ENCODE measurements around the gene ANTKMT. TPM values are rescaled to one million over a fixed set of nuclear protein-coding genes. Genes with fewer than 3 reads are reported as not detected.
A peak's percentile ranks its signal among the peaks of the same experiment; 100 is the strongest.

ANTKMT gene
- total RNA-seq, 2 experiments from 2014 or later, result 8.4 to 9.3 TPM

GRCh38 chr16:722835-723633, 2.1 kb downstream of the ANTKMT start:
- POLR2A ChIA-PET, result interaction anchor here (0.9 to 3.4 kb wide), 2 partner anchors 18 to 65 kb away, joined by 4 to 10 read pairs; partner anchors contain the start of genes CHTF18, CIAO3 and RPUSD1

GRCh38 chr16:723695-724094, 2.7 kb downstream of the ANTKMT start:
- CTCF ChIA-PET, result no interaction called here
- POLR2A ChIA-PET, result interaction anchor here (0.9 to 3.4 kb wide), 3 partner anchors 12 to 65 kb away, joined by 4 to 10 read pairs (median 5); partner anchors contain the start of genes CHTF18, CIAO3 and RPUSD1
- Mint-ChIP-seq H3K9me3 (no peaks in the 10 kb centered on the region), H3K36me3 (ENCODE audit: low read depth) (no peaks in the 10 kb centered on the region), H3K27ac (no peak overlapping the region), H3K27me3 (peaks cover 2% of the 10 kb centered on the region), H3K4me1 (peaks cover 19% of the 10 kb centered on the region), H3K4me3 (no peak overlapping the region)
- no peak for DNase-seq

More at GRCh38 chr16:722835-723633, 2.1 kb downstream of the ANTKMT start:
- Mint-ChIP-seq H3K4me1 (peaks cover 19% of the 10 kb centered on the region), H3K4me3 (no peak overlapping the region), H3K9me3 (no peaks in the 10 kb centered on the region), H3K27ac (no peak overlapping the region), H3K36me3 (ENCODE audit: low read depth) (no peaks in the 10 kb centered on the region), H3K27me3 (peaks cover 2% of the 10 kb centered on the region)
- DNase-seq, result no peak
- CTCF ChIA-PET, result no interaction called here

GRCh38 chr16:724188-725040, 3.5 kb downstream of the ANTKMT start:
- ChIA-PET CTCF (interaction anchor here (2.2 kb wide), 1 partner anchor 12 kb away, joined by 8 read pairs; no protein-coding TSS in a partner anchor), POLR2A (interaction anchor here (1.5 to 3.4 kb wide), 4 partner anchors 9 to 16 kb away, joined by 5 to 15 read pairs (median 8); partner anchors contain the start of genes CIAO3 and METRN)
- no peak overlapping the region for H3K4me3 Mint-ChIP-seq
- no peaks in the 10 kb centered on the region for H3K27me3 Mint-ChIP-seq
- DNase-seq, result no peak
- H3K4me1 Mint-ChIP-seq, result peaks cover 14% of the 10 kb centered on the region
- no peaks in the 10 kb centered on the region for H3K9me3 Mint-ChIP-seq
- H3K36me3 Mint-ChIP-seq (ENCODE audit: low read depth), result no peaks in the 10 kb centered on the region
- no peak overlapping the region for H3K27ac Mint-ChIP-seq

DNA sequence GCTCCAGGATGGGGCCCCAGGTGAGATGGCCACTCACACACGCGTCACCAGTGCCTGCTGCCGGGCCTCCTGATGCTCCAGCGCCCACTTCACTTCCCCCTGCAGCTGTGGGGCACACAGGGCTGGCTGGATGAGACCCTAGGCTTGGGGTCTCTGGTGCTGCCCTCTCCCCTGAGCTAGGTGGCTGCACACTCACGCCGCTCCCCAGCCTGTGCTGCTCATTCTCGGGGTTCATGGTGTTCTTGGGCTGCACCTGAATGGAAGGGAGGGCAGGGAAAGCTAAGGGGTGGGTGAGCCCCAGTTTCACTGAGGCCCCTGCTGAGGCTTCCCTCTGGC, 4.1 kb downstream of the ANTKMT start:
- peaks cover 10% of the 10 kb centered on the region for H3K4me1 Mint-ChIP-seq
- DNase-seq, result no peak
- H3K36me3 Mint-ChIP-seq (ENCODE audit: low read depth), result no peaks in the 10 kb centered on the region
- no peaks in the 10 kb centered on the region for H3K9me3 Mint-ChIP-seq
- H3K27ac Mint-ChIP-seq, result no peak overlapping the region
- ChIA-PET POLR2A (interaction anchor here (1.3 to 2.3 kb wide), 4 partner anchors 9 to 35 kb away, joined by 3 to 15 read pairs (median 5); partner anchors contain the start of genes CIAO3 and METRN), CTCF (interaction anchor here (1.8 to 2.2 kb wide), 2 partner anchors 11 to 12 kb away, joined by 8 to 12 read pairs; no protein-coding TSS in a partner anchor)
- no peaks in the 10 kb centered on the region for H3K27me3 Mint-ChIP-seq
- no peak overlapping the region for H3K4me3 Mint-ChIP-seq

DNA sequence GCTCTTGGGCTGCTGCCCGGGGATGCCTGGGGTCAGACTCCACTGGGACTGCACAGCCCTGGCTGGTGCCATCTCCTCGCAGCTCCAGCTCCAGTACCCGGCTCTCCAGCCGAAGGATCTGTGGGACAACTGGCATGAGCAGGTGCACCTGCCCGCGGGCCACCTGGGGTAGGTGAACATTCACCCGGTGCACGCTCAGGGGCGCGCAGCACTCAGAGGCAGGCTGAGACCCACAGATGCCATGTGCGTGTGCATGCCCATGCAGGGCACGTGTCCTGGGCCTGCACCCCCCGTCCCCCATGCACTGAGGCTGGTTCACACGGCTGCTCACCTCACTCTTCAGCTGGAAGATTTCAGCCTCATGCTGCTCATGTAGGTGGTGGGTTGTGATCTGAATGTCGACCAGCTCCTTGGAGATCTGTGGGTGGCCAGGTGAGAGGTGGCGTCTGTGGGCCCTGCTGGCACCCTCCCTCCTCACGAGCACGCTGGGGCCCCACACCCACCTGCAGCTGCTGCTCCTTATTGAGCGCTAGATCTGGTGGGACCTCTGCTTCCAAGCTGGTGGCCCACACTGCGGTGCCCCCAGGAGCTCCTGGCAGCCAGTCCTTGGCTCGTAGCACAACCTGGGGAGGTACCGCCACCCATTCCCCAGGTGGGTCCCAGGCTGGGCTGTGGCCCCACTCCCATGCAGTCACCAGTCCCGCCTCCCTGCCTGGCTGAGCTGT, 4.7 kb downstream of the ANTKMT start:
- Mint-ChIP-seq H3K9me3 (no peaks in the 10 kb centered on the region), H3K27ac (no peak overlapping the region), H3K36me3 (ENCODE audit: low read depth) (no peaks in the 10 kb centered on the region), H3K4me3 (no peak overlapping the region), H3K4me1 (peaks cover 4% of the 10 kb centered on the region), H3K27me3 (no peaks in the 10 kb centered on the region)
- CTCF ChIA-PET, result interaction anchor here (1.8 to 2.2 kb wide), 2 partner anchors 10 to 13 kb away, joined by 8 to 12 read pairs; no protein-coding TSS in a partner anchor
- POLR2A ChIA-PET, result interaction anchor here (0.7 to 2.3 kb wide), 4 partner anchors 10 to 36 kb away, joined by 3 to 15 read pairs (median 4); partner anchors contain the start of genes CIAO3 and METRN
- DNase-seq, result no peak

- H3K4me3 Mint-ChIP-seq, result no peak overlapping the region
- POLR2A ChIA-PET, result interaction anchor here (0.7 to 2.3 kb wide), 3 partner anchors 10 to 37 kb away, joined by 3 to 15 read pairs (median 3); partner anchors contain the start of gene METRN
- no peak overlapping the region for H3K27ac Mint-ChIP-seq
- CTCF ChIA-PET, result interaction anchor here (1.8 to 2.2 kb wide), 2 partner anchors 10 to 13 kb away, joined by 8 to 12 read pairs; no protein-coding TSS in a partner anchor
- peaks cover 3% of the 10 kb centered on the region for H3K4me1 Mint-ChIP-seq
- no peaks in the 10 kb centered on the region for H3K27me3 Mint-ChIP-seq
- no peaks in the 10 kb centered on the region for H3K36me3 Mint-ChIP-seq (ENCODE audit: low read depth)
- H3K9me3 Mint-ChIP-seq, result no peaks in the 10 kb centered on the region
- no peak for DNase-seq
Observed at GRCh38 chr16:726188-726437, 5.2 kb downstream of the ANTKMT start.

GRCh38 chr16:726438-727290, 5.7 kb downstream of the ANTKMT start, which contains the start of the genes CCDC78 and HAGHL:
Gene CCDC78 (minus strand): TSS chr16:726443. CDS start chr16:726367, 76 bp downstream.
Gene HAGHL (plus strand): TSS chr16:727106. CDS start chr16:727510, 404 bp downstream.
- H3K4me1 Mint-ChIP-seq, result peaks cover 3% of the 10 kb centered on the region
- ChIA-PET CTCF (interaction anchor here (1.5 to 1.8 kb wide), 3 partner anchors 14 to 24 kb away, joined by 3 to 12 read pairs (median 4); no protein-coding TSS in a partner anchor), POLR2A (interaction anchor here (0.7 to 2.5 kb wide), 5 partner anchors 10 to 36 kb away, joined by 3 to 15 read pairs (median 7); partner anchors contain the start of genes CIAO3 and METRN)
- peak; percentile 65 for DNase-seq
- no peaks in the 10 kb centered on the region for H3K9me3 Mint-ChIP-seq
- no peaks in the 10 kb centered on the region for H3K27me3 Mint-ChIP-seq
- peak within 1 kb of the TSS; percentile 56 for H3K4me3 Mint-ChIP-seq
- H3K27ac Mint-ChIP-seq, result no peak within 1 kb of the TSS
- H3K36me3 Mint-ChIP-seq (ENCODE audit: low read depth), result no peaks in the 10 kb centered on the region

DNA sequence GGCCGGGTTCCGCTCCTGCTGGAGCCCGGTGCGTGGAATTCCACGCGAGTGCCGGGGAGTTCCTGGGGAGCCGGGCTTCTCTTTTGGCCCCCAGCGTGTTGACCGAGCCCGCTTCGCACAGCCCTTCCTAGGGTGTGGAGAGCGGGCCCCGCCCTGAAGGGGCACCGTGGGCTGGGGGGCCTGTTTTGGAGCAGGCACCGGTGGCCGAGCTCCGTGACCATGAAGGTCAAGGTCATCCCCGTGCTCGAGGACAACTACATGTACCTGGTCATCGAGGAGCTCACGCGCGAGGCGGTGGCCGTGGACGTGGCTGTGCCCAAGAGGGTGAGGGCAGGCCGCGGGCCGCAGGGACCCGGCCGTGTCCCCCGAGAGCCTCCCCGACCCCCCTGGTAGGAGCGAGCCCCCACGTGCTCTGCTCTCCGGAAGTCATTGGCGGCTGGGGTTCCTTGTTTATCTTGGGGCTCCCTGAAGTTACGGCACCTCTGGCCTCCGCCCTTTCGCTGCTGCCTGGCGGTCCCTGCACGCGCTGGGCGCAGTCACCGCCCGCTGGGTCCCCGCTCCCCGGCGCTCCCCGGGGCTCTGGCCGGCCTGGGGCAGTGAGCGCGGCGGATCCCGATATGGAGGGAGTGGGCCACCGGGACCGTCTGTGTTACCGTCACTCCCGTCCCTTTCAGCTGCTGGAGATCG, 6.5 kb downstream of the ANTKMT start:
- no peaks in the 10 kb centered on the region for H3K36me3 Mint-ChIP-seq (ENCODE audit: low read depth)
- peaks cover 3% of the 10 kb centered on the region for H3K4me1 Mint-ChIP-seq
- no peaks in the 10 kb centered on the region for H3K9me3 Mint-ChIP-seq
- no peak overlapping the region for H3K27ac Mint-ChIP-seq
- peak overlapping the region; percentile 46 for H3K4me3 Mint-ChIP-seq
- ChIA-PET CTCF (interaction anchor here (1.3 to 1.9 kb wide), 4 partner anchors 14 to 24 kb away, joined by 3 to 9 read pairs (median 4); partner anchors contain the start of gene CIAO3), POLR2A (interaction anchor here (1.1 to 2.5 kb wide), 5 partner anchors 9 to 37 kb away, joined by 3 to 7 read pairs (median 7); partner anchors contain the start of genes CIAO3 and WDR24)
- H3K27me3 Mint-ChIP-seq, result no peaks in the 10 kb centered on the region
- peak; percentile 46 for DNase-seq

- CTCF ChIA-PET, result interaction anchor here (1.3 to 1.9 kb wide), 3 partner anchors 13 to 18 kb away, joined by 4 to 9 read pairs (median 4); partner anchors contain the start of gene CIAO3
- Mint-ChIP-seq H3K27ac (no peak overlapping the region), H3K9me3 (no peaks in the 10 kb centered on the region), H3K27me3 (no peaks in the 10 kb centered on the region), H3K4me1 (peaks cover 3% of the 10 kb centered on the region), H3K36me3 (ENCODE audit: low read depth) (peaks cover 4% of the 10 kb centered on the region), H3K4me3 (no peak overlapping the region)
- POLR2A ChIA-PET, result interaction anchor here (0.7 to 2.5 kb wide), 6 partner anchors 8 to 60 kb away, joined by 4 to 7 read pairs (median 6); partner anchors contain the start of genes CHTF18, CIAO3, RPUSD1 and WDR24
- DNase-seq, result peak; percentile 64
Observed at GRCh38 chr16:728131-728889, 7.4 kb downstream of the ANTKMT start.
